GM12872 (cell line): ENCODE data around the gene TENM4.

Source experiments
- TF ChIP-seq, protein P1 (sequence below): IDR thresholded peaks from 3 replicates; pipeline ENCODE4 v1.5.1; 2011; ENCODE audit warnings: low read depth, mild to moderate bottlenecking, low read length, moderate library complexity; ENCODE audit not compliant: insufficient read depth

TENM4 gene

DNA sequence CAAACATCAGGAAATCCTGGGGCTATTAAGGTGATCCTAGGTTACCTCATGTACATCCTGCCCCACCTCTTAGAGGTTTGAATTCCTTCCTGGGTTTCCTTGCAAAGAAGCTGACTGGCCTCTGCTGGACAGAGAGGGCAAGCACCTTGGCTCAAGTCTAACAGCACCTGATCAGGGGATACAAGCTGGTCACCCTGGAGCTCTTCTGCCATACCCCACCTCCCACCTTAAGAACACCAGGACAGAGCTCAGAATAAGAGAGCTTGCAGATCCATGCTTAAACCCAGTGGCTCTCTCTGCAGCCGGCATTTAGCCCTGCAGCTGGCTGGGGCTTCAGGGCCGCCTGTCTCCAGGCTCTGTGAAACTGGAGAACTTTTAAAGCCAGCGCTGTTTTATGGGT, 479.6 kb downstream of the TENM4 start:
- TF ChIP-seq, protein P1, sequence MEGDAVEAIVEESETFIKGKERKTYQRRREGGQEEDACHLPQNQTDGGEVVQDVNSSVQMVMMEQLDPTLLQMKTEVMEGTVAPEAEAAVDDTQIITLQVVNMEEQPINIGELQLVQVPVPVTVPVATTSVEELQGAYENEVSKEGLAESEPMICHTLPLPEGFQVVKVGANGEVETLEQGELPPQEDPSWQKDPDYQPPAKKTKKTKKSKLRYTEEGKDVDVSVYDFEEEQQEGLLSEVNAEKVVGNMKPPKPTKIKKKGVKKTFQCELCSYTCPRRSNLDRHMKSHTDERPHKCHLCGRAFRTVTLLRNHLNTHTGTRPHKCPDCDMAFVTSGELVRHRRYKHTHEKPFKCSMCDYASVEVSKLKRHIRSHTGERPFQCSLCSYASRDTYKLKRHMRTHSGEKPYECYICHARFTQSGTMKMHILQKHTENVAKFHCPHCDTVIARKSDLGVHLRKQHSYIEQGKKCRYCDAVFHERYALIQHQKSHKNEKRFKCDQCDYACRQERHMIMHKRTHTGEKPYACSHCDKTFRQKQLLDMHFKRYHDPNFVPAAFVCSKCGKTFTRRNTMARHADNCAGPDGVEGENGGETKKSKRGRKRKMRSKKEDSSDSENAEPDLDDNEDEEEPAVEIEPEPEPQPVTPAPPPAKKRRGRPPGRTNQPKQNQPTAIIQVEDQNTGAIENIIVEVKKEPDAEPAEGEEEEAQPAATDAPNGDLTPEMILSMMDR: no peak; the same call in 2 of the 3 replicates

DNA sequence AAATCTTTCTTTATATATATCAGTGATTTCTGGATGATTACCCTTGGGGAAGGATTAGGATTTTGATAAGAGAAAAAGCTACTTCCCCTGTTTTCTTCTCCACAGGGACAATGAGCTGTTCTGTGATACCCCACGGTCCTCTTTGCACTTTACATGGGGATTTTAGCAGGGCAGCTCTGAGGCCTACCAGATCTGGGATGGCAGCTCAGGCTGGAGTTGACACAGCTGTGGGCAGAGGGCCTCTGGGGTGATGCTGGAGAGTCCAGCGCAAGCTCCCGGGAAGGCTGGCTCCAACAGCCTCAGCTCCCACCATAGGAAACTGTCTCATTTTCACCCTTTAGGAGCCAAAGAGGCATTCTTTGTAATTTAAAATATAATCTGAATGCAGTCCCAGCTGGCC, 482.4 kb downstream of the TENM4 start:
- TF ChIP-seq, protein P1: no peak

GRCh38 chr11:78957476-78958245, 483.2 kb downstream of the TENM4 start:
- TF ChIP-seq, protein P1: no peak

GRCh38 chr11:78954696-78955095, 486.1 kb downstream of the TENM4 start:
- TF ChIP-seq, protein P1: no peak

DNA sequence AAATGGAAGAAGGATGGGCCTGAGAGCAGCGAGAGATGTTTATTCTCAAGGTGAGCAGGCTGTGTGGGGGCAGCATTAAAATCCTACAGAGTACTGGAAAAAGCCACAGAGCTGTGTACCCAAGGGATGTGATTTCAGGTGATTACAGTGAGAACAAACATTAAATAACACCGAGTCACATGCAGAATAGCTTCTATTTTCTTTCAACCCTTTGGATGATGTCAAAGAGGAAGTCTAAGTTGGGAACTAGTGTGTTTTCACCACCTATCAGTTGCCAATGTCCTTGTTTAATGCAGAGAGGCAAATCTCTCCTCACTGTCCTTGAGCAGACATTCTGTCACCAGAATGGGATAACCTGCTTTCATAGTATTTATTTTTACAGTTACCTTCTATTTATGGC, 486.6 kb downstream of the TENM4 start:
- TF ChIP-seq, protein P1: no peak

DNA sequence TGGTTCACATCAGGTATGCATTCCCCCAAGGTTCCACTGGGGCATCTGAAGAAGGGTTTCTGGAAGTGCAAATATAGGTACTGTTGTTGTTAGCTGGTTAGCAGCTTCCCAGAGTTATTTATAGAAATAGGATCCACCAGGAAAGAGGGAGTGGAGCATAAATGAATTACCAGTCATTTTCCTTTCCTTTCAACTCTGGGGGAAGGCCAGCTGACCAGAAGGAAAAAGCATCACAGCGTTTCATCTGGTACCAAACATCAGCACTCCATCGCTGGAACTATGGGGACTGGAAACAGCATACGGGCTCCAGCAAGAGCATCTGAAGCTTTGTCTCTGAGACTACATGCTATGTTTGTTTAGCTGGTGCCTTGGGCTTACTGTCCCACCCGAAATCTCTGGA, 487.9 kb downstream of the TENM4 start:
- TF ChIP-seq, protein P1: no peak

DNA sequence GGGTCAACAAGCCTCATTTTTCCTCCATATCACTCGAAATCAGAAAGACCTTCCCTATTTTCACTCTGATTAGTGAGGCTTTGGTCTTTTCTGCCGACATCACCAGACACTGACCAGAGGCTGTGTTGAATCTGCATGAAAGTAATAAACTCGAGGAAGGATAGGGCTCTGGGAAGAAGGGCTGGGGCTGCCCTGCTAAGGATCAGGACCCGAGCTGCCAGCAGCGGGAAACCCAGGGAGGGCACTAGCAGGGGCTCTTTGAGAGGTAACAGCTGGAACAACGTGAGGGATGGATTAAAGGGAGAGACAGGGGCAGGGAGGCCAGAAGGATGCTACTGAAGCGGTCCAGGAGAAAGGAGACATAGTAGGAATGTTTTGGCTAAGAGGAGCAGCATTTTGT, 488.7 kb downstream of the TENM4 start:
- TF ChIP-seq, protein P1: no peak
